ENCODE measurements around the gene RNF144B. TPM values are rescaled to one million over a fixed set of nuclear protein-coding genes. Genes with fewer than 3 reads are reported as not detected.

RNF144B gene
- total and polyA plus RNA-seq, 10 of the 15 experiments (the other 5 are each of a cell fraction or from before 2014, with no cell fraction given) = 0.03 to 0.18 (median 0.14) TPM

- Histone ChIP-seq H3K27me3 (replicated peaks in 1 of 2; ENCODE audit: control insufficient read depth in 2 of 2, insufficient read depth in 2 of 2, low read length in 1 of 2) (peaks cover 0 to 3% of the 10 kb centered on the region in 2 experiments; a peak in 2 of 4 replicates), H3K36me3 (ENCODE audit: control insufficient read depth in 2 of 2, insufficient read depth in 2 of 2, low read length in 1 of 2) (no peaks in the 10 kb centered on the region), H4K20me1 (ENCODE audit: control insufficient read depth, insufficient read depth) (no peaks in the 10 kb centered on the region), H3K4me1 (ENCODE audit: control insufficient read depth, insufficient read depth, low read length) (peaks cover 9% of the 10 kb centered on the region), H2AFZ (ENCODE audit: control insufficient read depth, low read depth, low read length) (no peak overlapping the region), H3K9me3 (replicated peaks; ENCODE audit: control insufficient read depth, insufficient read depth, low read length) (no peaks in the 10 kb centered on the region; the same call in 2 of the 3 replicates), H3K9ac (ENCODE audit: control insufficient read depth, insufficient read depth, low read length) (no peak overlapping the region), H3K27ac (ENCODE audit: control insufficient read depth, insufficient read depth) (no peak overlapping the region), H3K4me3 (no peak overlapping the region), H3K79me2 (ENCODE audit: control insufficient read depth, insufficient read depth, low read length) (no peaks in the 10 kb centered on the region), H3K4me2 (ENCODE audit: control insufficient read depth, insufficient read depth) (no peak overlapping the region)
- FAIRE-seq = no peak
- in situ Hi-C loops (cut with MboI) (no loop called here), intact Hi-C loops (cut with micrococcal nuclease; ENCODE audit: unreplicated experiment) (no loop called here)
- WGBS (ENCODE audit: insufficient coverage, insufficient replicate concordance, low lambda C conversion rate, missing lambda C conversion rate) = 93% methylated on average over 1 of the region's 1 CpG
- ChIA-PET POLR2A (no interaction called here), CTCF (interaction anchor here (1.5 kb wide), 1 partner anchor 10 kb away, joined by 4 read pairs; no protein-coding TSS in a partner anchor), SMC1A (ENCODE audit: uncharacterized antibody, unreplicated experiment) (no interaction called here), RAD21 (ENCODE audit: unreplicated experiment) (interaction anchor here (0.6 kb wide), 1 partner anchor 596 kb away, joined by 3 read pairs; no protein-coding TSS in a partner anchor)
- no peak for DNase-seq (ENCODE audit: low read depth, low spot score)
- no TSS peak for BruUV-seq (replicated peaks)
- ATAC-seq = no peak
- TF ChIP-seq USF2 (IDR thresholded peaks at IDR 0.05; ENCODE audit: borderline replicate concordance, low read depth, low read length) (no peak), BCL3 (IDR thresholded peaks at IDR 0.05; ENCODE audit: borderline replicate concordance, insufficient read depth, low read depth, low read length, poor library complexity, severe bottlenecking) (no peak), CBX5 (IDR thresholded peaks at IDR 0.05; ENCODE audit: low read depth) (no peak), KLF5 (IDR thresholded peaks at IDR 0.05; ENCODE audit: partially characterized antibody) (no peak), ZSCAN29 (IDR thresholded peaks at IDR 0.05) (no peak)
These were observed 8.7 kb downstream of the RNF144B start for GRCh38 chr6:18395856-18396197.

GRCh38 chr6:18397701-18398100 is 10.6 kb downstream of the RNF144B start:
- POLR2A ChIA-PET = no interaction called here
- 39% methylated on average over 6 of the region's 6 CpGs for WGBS (ENCODE audit: insufficient coverage, insufficient replicate concordance, low lambda C conversion rate, missing lambda C conversion rate)
- Histone ChIP-seq H4K20me1 (ENCODE audit: control insufficient read depth, insufficient read depth) (no peaks in the 10 kb centered on the region), H2AFZ (ENCODE audit: control insufficient read depth, low read depth, low read length) (no peak overlapping the region), H3K36me3 (ENCODE audit: control insufficient read depth in 2 of 2, insufficient read depth in 2 of 2, low read length in 1 of 2) (no peaks in the 10 kb centered on the region), H3K4me2 (ENCODE audit: control insufficient read depth, insufficient read depth) (no peak overlapping the region), H3K9me3 (replicated peaks; ENCODE audit: control insufficient read depth, insufficient read depth, low read length) (no peaks in the 10 kb centered on the region; the same call in 2 of the 3 replicates), H3K4me1 (ENCODE audit: control insufficient read depth, insufficient read depth, low read length) (peaks cover 10% of the 10 kb centered on the region), H3K4me3 (no peak overlapping the region), H3K9ac (ENCODE audit: control insufficient read depth, insufficient read depth, low read length) (no peak overlapping the region), H3K27ac (ENCODE audit: control insufficient read depth, insufficient read depth) (no peak overlapping the region), H3K27me3 (replicated peaks in 1 of 2; ENCODE audit: control insufficient read depth in 2 of 2, insufficient read depth in 2 of 2, low read length in 1 of 2) (peaks cover 0 to 3% of the 10 kb centered on the region in 2 experiments; a peak in 2 of 4 replicates), H3K79me2 (ENCODE audit: control insufficient read depth, insufficient read depth, low read length) (no peaks in the 10 kb centered on the region)
- CTCF ChIA-PET = no interaction called here
- ATAC-seq = no peak
- in situ Hi-C loops (cut with MboI) = no loop called here
- no peak for DNase-seq (ENCODE audit: low read depth, low spot score)
- SMC1A ChIA-PET (ENCODE audit: uncharacterized antibody, unreplicated experiment) = no interaction called here
- intact Hi-C loops (cut with micrococcal nuclease; ENCODE audit: unreplicated experiment) = no loop called here
- FAIRE-seq = no peak
- RAD21 ChIA-PET (ENCODE audit: unreplicated experiment) = no interaction called here
- BruUV-seq (replicated peaks) = no TSS peak
- TF ChIP-seq JUNB (IDR thresholded peaks at IDR 0.05) (no peak), TAF1 (IDR thresholded peaks at IDR 0.05; ENCODE audit: borderline replicate concordance, low read depth, low read length) (no peak), YY1 (IDR thresholded peaks at IDR 0.05; ENCODE audit: low read depth, low read length) (no peak), MLLT1 (IDR thresholded peaks at IDR 0.05) (no peak), ZNF592 (IDR thresholded peaks at IDR 0.05) (no peak)
